Tibial artery (tissue), 4 donors: Measurements from ENCODE around the gene PPP1R14C.
"Not testable (repeated sequence)": the region's sequence is repeated elsewhere in the genome, so short reads cannot be mapped to it uniquely, and the experiment has no call there.

Source experiments
- DNase-seq, 2 donors: peaks; one replicate each; pipeline ENCODE4 v3.0.0-alpha.2; 2019
- H3K27ac ChIP-seq, 2 donors: fragments of 200-600 bp; sonication (generic) in 1 of 2; 1 replicate in 1 of 2; 2 replicates in 1 of 2; pipeline ENCODE4 v1.5.1; 2018 to 2019; ENCODE audit warnings: mild to moderate bottlenecking in 1 of 2
- H3K27me3 ChIP-seq, 2 donors: fragments of 200-600 bp; sonication (generic) in 1 of 2; one replicate each; pipeline versions ENCODE4 v1.5.1 to v1.6.0; 2016 to 2019
- H3K36me3 ChIP-seq, 3 donors: fragments of 200-600 bp; sonication (generic) in 2 of 3; one replicate each; pipeline ENCODE4 v1.5.1; 2016 to 2019; ENCODE audit warnings: mild to moderate bottlenecking in 2 of 3
- H3K4me1 ChIP-seq, 4 donors: fragments of 200-600 bp; sonication (generic) in 2 of 4; 1 replicate in 3 of 4; 2 replicates in 1 of 4; pipeline ENCODE4 v1.5.1; 2016 to 2019
- H3K4me3 ChIP-seq, 2 donors: fragments of 200-600 bp; sonication (generic) in 1 of 2; 1 replicate in 1 of 2; 2 replicates in 1 of 2; pipeline ENCODE4 v1.5.1; 2018 to 2019; ENCODE audit warnings: mild to moderate bottlenecking in 2 of 2
- H3K9me3 ChIP-seq, 3 donors: fragments of 200-600 bp; sonication (generic) in 1 of 3; one replicate each; pipeline ENCODE4 v1.5.1; 2016 to 2019
- intact Hi-C: fragments of 100-400 bp; cut with DNase I; formaldehyde crosslinking; loops from one replicate; pipeline ENCODE4 v1.15.0; 2023; ENCODE audit warnings: low total_unique reads
- TF ChIP-seq, protein P1 (sequence below), 2 experiments: fragments of 200-600 bp in 1 of 2; fragments of 450-650 bp in 1 of 2; IDR thresholded peaks; one replicate each; pipeline ENCODE4 v1.5.1; 2017 to 2019; ENCODE audit warnings: antibody characterized with exemption in 2 of 2, mild to moderate bottlenecking in 1 of 2, moderate library complexity in 1 of 2

The PPP1R14C gene

DNA sequence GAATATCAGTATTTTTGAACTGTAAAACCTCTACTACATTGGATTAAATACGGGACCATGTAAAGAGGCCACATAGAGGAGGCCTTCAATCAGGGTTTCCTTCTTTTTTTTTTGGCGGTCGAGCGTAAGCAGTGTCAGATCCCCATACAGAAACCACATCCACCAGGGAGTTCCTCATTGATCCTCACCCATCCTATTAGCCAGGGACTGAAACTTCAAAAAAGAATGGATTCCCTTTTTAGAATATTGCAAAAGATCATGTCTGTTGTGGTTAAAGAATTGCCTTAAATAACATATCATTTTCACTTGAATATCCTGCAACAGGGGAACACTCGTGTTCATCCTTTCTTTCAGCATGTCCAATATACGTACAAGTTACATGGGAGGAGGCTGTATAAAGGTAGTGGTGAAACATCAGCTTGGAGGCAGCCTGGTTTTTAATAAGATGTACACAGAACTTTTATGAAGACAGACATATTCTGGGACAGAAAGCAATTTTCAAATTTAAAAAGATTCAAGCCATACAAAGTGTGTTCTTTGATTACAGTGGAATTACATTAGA is 96.1 kb downstream of the PPP1R14C start:
- Histone ChIP-seq H3K36me3 (no peaks in the 10 kb centered on the region), H3K27ac (no peak overlapping the region)

GRCh38 chr6:150241756-150242155 is 98.9 kb downstream of the PPP1R14C start:
- not testable (repeated sequence) for H3K9me3 ChIP-seq, DNase-seq, H3K27me3 ChIP-seq

More for the DNA sequence above, 96.1 kb downstream of the PPP1R14C start:
- Histone ChIP-seq H3K27me3 (no peaks in the 10 kb centered on the region), H3K4me1 (peaks cover 0 to 8% (median 1%) of the 10 kb centered on the region in 4 donors), H3K4me3 (no peak overlapping the region), H3K9me3 (no peaks in the 10 kb centered on the region)
- TF ChIP-seq, protein P1, sequence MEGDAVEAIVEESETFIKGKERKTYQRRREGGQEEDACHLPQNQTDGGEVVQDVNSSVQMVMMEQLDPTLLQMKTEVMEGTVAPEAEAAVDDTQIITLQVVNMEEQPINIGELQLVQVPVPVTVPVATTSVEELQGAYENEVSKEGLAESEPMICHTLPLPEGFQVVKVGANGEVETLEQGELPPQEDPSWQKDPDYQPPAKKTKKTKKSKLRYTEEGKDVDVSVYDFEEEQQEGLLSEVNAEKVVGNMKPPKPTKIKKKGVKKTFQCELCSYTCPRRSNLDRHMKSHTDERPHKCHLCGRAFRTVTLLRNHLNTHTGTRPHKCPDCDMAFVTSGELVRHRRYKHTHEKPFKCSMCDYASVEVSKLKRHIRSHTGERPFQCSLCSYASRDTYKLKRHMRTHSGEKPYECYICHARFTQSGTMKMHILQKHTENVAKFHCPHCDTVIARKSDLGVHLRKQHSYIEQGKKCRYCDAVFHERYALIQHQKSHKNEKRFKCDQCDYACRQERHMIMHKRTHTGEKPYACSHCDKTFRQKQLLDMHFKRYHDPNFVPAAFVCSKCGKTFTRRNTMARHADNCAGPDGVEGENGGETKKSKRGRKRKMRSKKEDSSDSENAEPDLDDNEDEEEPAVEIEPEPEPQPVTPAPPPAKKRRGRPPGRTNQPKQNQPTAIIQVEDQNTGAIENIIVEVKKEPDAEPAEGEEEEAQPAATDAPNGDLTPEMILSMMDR (IDR thresholded peaks at IDR 0.05): no peak
- intact Hi-C loops: no loop called here
- no peak for DNase-seq

GRCh38 chr6:150243620-150244314 is 100.9 kb downstream of the PPP1R14C start:
- DNase-seq: no peak
- Histone ChIP-seq H3K27me3 (no peaks in the 10 kb centered on the region), H3K4me3 (no peak overlapping the region), H3K9me3 (no peaks in the 10 kb centered on the region), H3K27ac (no peak overlapping the region), H3K36me3 (no peaks in the 10 kb centered on the region), H3K4me1 (no peaks in the 10 kb centered on the region)
- intact Hi-C loops: no loop called here
- TF ChIP-seq, protein P1 (IDR thresholded peaks at IDR 0.05): no peak

More at GRCh38 chr6:150241756-150242155, 98.9 kb downstream of the PPP1R14C start:
- H3K27ac ChIP-seq, H3K36me3 ChIP-seq, H3K4me3 ChIP-seq, intact Hi-C loops, H3K4me1 ChIP-seq: not testable (repeated sequence)

- H3K9me3 ChIP-seq: no peaks in the 10 kb centered on the region
- no peaks in the 10 kb centered on the region for H3K27me3 ChIP-seq
- no peaks in the 10 kb centered on the region for H3K36me3 ChIP-seq
- H3K4me1 ChIP-seq: no peaks in the 10 kb centered on the region
- TF ChIP-seq, protein P1 (IDR thresholded peaks at IDR 0.05): no peak
- no peak for DNase-seq
- H3K4me3 ChIP-seq: no peak overlapping the region
- H3K27ac ChIP-seq: no peak overlapping the region
- intact Hi-C loops: no loop called here
Observed at GRCh38 chr6:150245148-150245935, 102.5 kb downstream of the PPP1R14C start.

DNA sequence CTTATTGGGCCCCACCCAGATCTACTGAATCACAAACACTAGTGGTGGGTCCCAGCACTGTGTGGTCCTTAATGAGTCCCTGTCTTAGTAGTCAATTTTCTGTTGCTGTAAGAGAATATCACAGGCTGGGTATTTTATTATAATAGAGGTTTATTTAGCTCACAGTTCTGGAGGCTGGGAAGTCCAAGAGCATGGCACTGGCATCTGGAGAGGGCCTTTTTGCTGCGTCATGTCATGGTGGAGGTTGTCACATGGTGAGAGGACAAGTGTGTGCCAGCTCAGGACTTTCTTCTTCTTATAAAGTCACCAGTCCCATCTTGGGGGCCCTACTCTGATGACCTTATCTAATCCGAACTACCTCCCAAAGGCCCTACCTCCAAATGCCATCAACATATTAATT is 105.0 kb downstream of the PPP1R14C start:
- H3K27ac ChIP-seq: no peak overlapping the region
- H3K4me3 ChIP-seq: no peak overlapping the region
- H3K36me3 ChIP-seq: no peaks in the 10 kb centered on the region
- H3K27me3 ChIP-seq: no peaks in the 10 kb centered on the region
- intact Hi-C loops: no loop called here
- H3K9me3 ChIP-seq: no peaks in the 10 kb centered on the region
- DNase-seq: no peak
- TF ChIP-seq, protein P1 (IDR thresholded peaks at IDR 0.05): no peak
- no peaks in the 10 kb centered on the region for H3K4me1 ChIP-seq

DNA sequence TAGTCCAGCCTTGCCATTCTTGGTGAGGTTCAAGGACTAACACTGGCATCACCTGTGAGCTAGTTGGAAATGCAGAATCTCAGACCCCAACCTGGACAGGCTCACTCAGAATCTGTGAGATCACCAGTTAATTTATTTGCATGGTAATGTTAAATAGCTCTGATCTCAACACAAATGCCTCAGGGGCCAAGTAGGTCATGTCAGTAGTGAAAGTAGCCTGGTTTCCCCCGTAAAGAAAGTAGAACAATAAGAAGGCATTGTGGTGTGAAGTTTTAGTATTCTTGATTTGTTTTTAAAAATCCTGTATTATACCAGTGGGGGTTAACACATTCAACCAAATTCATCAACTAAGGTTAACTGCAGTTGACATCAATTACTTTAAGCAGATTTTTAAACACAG is 105.5 kb downstream of the PPP1R14C start:
- intact Hi-C loops: no loop called here
- no peak overlapping the region for H3K27ac ChIP-seq
- TF ChIP-seq, protein P1 (IDR thresholded peaks at IDR 0.05): no peak
- no peaks in the 10 kb centered on the region for H3K9me3 ChIP-seq
- DNase-seq: no peak
- H3K27me3 ChIP-seq: no peaks in the 10 kb centered on the region
- H3K4me3 ChIP-seq: no peak overlapping the region
- H3K4me1 ChIP-seq: no peaks in the 10 kb centered on the region
- H3K36me3 ChIP-seq: no peaks in the 10 kb centered on the region
